Measurements from ENCODE around the gene DEPDC1B. TPM values are rescaled to one million over a fixed set of nuclear protein-coding genes. Genes with fewer than 3 reads are reported as not detected.

The DEPDC1B gene
- total and polyA plus RNA-seq, 2 experiments from 2014 or later, result 38.3 to 67.9 TPM

DNA sequence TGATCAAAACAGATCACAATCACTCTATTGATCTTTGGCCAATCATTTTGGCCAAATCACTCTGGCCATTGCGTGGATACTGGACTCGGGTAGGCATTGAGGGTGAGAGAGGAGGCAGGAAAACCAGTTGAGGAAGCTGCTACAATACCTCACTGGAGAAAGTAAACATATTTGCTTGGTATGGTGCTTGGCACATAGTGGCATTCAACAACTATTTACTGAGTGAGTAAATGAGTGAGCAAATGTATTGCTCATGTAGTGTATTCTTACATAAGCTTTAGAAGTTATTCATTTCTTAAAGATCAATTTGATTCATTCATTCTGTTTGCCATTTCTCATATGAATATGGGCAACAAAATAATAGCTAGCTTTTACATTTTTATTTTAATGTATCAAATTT, 4.0 kb upstream of the DEPDC1B start:
- H4K20me1 ChIP-seq (replicated peaks; ENCODE audit: insufficient read depth), result no peaks in the 10 kb centered on the region
- no peak overlapping the region for H3K27ac ChIP-seq (ENCODE audit: low read depth)
- ATAC-seq (no peak), DNase-seq (ENCODE audit: low spot score) (no peak)
- Mint-ChIP-seq H3K27me3 (ENCODE audit: insufficient read depth, low read depth, poor library complexity) (peaks cover 1% of the 10 kb centered on the region), H3K36me3 (ENCODE audit: low read depth) (peaks cover 3% of the 10 kb centered on the region; the same call in 1 of the 3 replicates), H3K4me1 (peaks cover 8% of the 10 kb centered on the region), H3K9me3 (no peaks in the 10 kb centered on the region), H3K27ac (no peak overlapping the region), H3K4me3 (no peak overlapping the region)
- TF ChIP-seq ZNF331 (CRISPR knock-in tag; IDR thresholded peaks at IDR 0.05; ENCODE audit: low read depth) (no peak), EZH2 (IDR thresholded peaks at IDR 0.05; ENCODE audit: low read depth, unreplicated experiment) (no peak), NANOG (IDR thresholded peaks at IDR 0.05; ENCODE audit: borderline replicate concordance) (no peak), STAT1 (IDR thresholded peaks at IDR 0.05; ENCODE audit: unreplicated experiment) (no peak), JUNB (IDR thresholded peaks at IDR 0.05; ENCODE audit: unreplicated experiment) (no peak), ZNF114 (CRISPR knock-in tag; IDR thresholded peaks at IDR 0.05) (no peak)
- TF ChIP-seq, protein P1, sequence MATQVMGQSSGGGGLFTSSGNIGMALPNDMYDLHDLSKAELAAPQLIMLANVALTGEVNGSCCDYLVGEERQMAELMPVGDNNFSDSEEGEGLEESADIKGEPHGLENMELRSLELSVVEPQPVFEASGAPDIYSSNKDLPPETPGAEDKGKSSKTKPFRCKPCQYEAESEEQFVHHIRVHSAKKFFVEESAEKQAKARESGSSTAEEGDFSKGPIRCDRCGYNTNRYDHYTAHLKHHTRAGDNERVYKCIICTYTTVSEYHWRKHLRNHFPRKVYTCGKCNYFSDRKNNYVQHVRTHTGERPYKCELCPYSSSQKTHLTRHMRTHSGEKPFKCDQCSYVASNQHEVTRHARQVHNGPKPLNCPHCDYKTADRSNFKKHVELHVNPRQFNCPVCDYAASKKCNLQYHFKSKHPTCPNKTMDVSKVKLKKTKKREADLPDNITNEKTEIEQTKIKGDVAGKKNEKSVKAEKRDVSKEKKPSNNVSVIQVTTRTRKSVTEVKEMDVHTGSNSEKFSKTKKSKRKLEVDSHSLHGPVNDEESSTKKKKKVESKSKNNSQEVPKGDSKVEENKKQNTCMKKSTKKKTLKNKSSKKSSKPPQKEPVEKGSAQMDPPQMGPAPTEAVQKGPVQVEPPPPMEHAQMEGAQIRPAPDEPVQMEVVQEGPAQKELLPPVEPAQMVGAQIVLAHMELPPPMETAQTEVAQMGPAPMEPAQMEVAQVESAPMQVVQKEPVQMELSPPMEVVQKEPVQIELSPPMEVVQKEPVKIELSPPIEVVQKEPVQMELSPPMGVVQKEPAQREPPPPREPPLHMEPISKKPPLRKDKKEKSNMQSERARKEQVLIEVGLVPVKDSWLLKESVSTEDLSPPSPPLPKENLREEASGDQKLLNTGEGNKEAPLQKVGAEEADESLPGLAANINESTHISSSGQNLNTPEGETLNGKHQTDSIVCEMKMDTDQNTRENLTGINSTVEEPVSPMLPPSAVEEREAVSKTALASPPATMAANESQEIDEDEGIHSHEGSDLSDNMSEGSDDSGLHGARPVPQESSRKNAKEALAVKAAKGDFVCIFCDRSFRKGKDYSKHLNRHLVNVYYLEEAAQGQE (IDR thresholded peaks at IDR 0.05; ENCODE audit: unreplicated experiment), result no peak
- TF ChIP-seq, protein P2, sequence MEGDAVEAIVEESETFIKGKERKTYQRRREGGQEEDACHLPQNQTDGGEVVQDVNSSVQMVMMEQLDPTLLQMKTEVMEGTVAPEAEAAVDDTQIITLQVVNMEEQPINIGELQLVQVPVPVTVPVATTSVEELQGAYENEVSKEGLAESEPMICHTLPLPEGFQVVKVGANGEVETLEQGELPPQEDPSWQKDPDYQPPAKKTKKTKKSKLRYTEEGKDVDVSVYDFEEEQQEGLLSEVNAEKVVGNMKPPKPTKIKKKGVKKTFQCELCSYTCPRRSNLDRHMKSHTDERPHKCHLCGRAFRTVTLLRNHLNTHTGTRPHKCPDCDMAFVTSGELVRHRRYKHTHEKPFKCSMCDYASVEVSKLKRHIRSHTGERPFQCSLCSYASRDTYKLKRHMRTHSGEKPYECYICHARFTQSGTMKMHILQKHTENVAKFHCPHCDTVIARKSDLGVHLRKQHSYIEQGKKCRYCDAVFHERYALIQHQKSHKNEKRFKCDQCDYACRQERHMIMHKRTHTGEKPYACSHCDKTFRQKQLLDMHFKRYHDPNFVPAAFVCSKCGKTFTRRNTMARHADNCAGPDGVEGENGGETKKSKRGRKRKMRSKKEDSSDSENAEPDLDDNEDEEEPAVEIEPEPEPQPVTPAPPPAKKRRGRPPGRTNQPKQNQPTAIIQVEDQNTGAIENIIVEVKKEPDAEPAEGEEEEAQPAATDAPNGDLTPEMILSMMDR (conservative IDR thresholded peaks at IDR 0.05; ENCODE audit: low read depth in 2 of 2), result no peak
- TF ChIP-seq, protein P3, sequence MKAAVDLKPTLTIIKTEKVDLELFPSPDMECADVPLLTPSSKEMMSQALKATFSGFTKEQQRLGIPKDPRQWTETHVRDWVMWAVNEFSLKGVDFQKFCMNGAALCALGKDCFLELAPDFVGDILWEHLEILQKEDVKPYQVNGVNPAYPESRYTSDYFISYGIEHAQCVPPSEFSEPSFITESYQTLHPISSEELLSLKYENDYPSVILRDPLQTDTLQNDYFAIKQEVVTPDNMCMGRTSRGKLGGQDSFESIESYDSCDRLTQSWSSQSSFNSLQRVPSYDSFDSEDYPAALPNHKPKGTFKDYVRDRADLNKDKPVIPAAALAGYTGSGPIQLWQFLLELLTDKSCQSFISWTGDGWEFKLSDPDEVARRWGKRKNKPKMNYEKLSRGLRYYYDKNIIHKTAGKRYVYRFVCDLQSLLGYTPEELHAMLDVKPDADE (IDR thresholded peaks at IDR 0.05), result no peak
- TF ChIP-seq, protein P4, sequence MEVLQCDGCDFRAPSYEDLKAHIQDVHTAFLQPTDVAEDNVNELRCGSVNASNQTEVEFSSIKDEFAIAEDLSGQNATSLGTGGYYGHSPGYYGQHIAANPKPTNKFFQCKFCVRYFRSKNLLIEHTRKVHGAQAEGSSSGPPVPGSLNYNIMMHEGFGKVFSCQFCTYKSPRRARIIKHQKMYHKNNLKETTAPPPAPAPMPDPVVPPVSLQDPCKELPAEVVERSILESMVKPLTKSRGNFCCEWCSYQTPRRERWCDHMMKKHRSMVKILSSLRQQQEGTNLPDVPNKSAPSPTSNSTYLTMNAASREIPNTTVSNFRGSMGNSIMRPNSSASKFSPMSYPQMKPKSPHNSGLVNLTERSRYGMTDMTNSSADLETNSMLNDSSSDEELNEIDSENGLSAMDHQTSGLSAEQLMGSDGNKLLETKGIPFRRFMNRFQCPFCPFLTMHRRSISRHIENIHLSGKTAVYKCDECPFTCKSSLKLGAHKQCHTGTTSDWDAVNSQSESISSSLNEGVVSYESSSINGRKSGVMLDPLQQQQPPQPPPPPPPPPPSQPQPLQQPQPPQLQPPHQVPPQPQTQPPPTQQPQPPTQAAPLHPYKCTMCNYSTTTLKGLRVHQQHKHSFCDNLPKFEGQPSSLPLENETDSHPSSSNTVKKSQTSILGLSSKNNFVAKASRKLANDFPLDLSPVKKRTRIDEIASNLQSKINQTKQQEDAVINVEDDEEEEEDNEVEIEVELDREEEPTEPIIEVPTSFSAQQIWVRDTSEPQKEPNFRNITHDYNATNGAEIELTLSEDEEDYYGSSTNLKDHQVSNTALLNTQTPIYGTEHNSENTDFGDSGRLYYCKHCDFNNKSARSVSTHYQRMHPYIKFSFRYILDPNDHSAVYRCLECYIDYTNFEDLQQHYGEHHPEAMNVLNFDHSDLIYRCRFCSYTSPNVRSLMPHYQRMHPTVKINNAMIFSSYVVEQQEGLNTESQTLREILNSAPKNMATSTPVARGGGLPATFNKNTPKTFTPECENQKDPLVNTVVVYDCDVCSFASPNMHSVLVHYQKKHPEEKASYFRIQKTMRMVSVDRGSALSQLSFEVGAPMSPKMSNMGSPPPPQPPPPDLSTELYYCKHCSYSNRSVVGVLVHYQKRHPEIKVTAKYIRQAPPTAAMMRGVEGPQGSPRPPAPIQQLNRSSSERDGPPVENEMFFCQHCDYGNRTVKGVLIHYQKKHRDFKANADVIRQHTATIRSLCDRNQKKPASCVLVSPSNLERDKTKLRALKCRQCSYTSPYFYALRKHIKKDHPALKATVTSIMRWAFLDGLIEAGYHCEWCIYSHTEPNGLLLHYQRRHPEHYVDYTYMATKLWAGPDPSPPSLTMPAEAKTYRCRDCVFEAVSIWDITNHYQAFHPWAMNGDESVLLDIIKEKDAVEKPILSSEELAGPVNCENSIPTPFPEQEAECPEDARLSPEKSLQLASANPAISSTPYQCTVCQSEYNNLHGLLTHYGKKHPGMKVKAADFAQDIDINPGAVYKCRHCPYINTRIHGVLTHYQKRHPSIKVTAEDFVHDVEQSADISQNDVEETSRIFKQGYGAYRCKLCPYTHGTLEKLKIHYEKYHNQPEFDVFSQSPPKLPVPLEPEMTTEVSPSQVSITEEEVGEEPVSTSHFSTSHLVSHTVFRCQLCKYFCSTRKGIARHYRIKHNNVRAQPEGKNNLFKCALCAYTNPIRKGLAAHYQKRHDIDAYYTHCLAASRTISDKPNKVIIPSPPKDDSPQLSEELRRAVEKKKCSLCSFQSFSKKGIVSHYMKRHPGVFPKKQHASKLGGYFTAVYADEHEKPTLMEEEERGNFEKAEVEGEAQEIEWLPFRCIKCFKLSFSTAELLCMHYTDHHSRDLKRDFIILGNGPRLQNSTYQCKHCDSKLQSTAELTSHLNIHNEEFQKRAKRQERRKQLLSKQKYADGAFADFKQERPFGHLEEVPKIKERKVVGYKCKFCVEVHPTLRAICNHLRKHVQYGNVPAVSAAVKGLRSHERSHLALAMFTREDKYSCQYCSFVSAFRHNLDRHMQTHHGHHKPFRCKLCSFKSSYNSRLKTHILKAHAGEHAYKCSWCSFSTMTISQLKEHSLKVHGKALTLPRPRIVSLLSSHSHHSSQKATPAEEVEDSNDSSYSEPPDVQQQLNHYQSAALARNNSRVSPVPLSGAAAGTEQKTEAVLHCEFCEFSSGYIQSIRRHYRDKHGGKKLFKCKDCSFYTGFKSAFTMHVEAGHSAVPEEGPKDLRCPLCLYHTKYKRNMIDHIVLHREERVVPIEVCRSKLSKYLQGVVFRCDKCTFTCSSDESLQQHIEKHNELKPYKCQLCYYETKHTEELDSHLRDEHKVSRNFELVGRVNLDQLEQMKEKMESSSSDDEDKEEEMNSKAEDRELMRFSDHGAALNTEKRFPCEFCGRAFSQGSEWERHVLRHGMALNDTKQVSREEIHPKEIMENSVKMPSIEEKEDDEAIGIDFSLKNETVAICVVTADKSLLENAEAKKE (CRISPR knock-in tag; IDR thresholded peaks at IDR 0.05), result no peak
- no peak overlapping the region for H3K4me2 ChIP-seq
- H3K4me3 ChIP-seq, result no peak overlapping the region
- no peaks in the 10 kb centered on the region for H3K36me3 ChIP-seq (ENCODE audit: insufficient read depth)
- H3K27me3 ChIP-seq (ENCODE audit: insufficient read depth), result no peaks in the 10 kb centered on the region
- H3F3A ChIP-seq (replicated peaks; ENCODE audit: low read depth), result no peaks in the 10 kb centered on the region
- peaks cover 4% of the 10 kb centered on the region for H3K79me2 ChIP-seq (replicated peaks; ENCODE audit: insufficient read depth)
- peaks cover 8% of the 10 kb centered on the region for H3K4me1 ChIP-seq (ENCODE audit: insufficient read depth)
- H2AFZ ChIP-seq, result no peak overlapping the region
- no peaks in the 10 kb centered on the region for H3K9me2 ChIP-seq (ENCODE audit: insufficient read depth)

Data from GM23338 (cell line).